ENCODE data around the gene COL27A1.
"Not testable (repeated sequence)": the region's sequence is repeated elsewhere in the genome, so short reads cannot be mapped to it uniquely, and the experiment has no call there.

- TF ChIP-seq CTCF (optimal IDR thresholded peaks at IDR 0.05 in 1 of 3, IDR thresholded peaks at IDR 0.05 in 1 of 3, conservative IDR thresholded peaks at IDR 0.05 in 1 of 3; ENCODE audit: extremely low read depth in 1 of 3, insufficient read depth in 2 of 3, low read length in 3 of 3); EZH2 (IDR thresholded peaks at IDR 0.05; ENCODE audit: low read length): not testable (repeated sequence)
These were observed 167.6 kb downstream of the COL27A1 start, which contains the start of gene ORM1 for GRCh38 chr9:114322831-114323531.

All from keratinocyte (primary cell).